Neural progenitor cell (in vitro differentiated cells): ENCODE results near the gene RANGAP1.

Experiments used
- EZH2 ChIP-seq: fragments of 200-600 bp; sonication (generic); IDR thresholded peaks from 2 replicates; pipeline ENCODE4 v1.6.1; 2017; ENCODE audit warnings: antibody characterized with exemption, mild to moderate bottlenecking, moderate library complexity
- TF ChIP-seq, protein P1 (sequence below): fragments of 200-600 bp; sonication (generic); IDR thresholded peaks from 2 replicates; pipeline ENCODE4 v1.5.1; 2017; ENCODE audit warnings: antibody characterized with exemption, mild to moderate bottlenecking

DNA sequence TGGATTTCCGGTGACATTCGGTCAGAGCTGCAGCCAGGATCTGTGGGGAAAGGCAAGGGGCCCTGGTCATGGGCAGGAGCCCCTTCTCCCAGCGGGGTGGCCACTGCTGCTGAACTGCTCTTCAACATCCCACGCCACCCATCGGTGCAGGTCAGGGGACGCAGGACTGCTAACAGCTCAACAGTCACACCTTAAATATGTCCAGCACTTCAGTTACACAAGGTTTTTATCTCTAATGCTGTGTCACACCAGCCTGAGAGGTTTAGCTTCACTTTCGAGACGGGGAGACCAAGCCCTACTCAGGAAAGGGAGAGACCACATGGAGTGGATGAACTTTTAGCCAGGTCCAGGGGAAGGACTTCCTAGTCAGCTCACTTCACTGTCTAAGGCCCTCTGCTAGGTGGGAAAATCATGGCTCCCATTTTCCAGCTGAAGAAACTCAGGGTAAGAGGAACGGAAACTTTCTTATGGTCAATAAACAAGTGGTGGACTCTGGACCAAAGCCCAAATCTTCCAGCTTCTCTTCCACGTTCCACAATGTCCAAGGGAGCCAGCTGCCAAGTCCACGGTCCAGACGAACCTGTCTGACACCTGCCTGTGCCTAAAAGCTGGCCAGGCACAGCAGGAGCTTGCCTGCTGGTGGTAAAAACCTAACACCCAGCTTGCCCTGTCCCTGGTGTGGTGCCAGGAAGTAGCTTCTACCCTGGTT, 24.3 kb downstream of the RANGAP1 start:
- TF ChIP-seq, protein P1, sequence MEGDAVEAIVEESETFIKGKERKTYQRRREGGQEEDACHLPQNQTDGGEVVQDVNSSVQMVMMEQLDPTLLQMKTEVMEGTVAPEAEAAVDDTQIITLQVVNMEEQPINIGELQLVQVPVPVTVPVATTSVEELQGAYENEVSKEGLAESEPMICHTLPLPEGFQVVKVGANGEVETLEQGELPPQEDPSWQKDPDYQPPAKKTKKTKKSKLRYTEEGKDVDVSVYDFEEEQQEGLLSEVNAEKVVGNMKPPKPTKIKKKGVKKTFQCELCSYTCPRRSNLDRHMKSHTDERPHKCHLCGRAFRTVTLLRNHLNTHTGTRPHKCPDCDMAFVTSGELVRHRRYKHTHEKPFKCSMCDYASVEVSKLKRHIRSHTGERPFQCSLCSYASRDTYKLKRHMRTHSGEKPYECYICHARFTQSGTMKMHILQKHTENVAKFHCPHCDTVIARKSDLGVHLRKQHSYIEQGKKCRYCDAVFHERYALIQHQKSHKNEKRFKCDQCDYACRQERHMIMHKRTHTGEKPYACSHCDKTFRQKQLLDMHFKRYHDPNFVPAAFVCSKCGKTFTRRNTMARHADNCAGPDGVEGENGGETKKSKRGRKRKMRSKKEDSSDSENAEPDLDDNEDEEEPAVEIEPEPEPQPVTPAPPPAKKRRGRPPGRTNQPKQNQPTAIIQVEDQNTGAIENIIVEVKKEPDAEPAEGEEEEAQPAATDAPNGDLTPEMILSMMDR: no peak
- TF ChIP-seq EZH2: no peak
